MM.1S (cell line): ENCODE results near the gene DNAJC30.
"Not testable (repeated sequence)": the region's sequence is repeated elsewhere in the genome, so short reads cannot be mapped to it uniquely, and the experiment has no call there.

Source experiments
- DNase-seq: peaks from one replicate; pipeline ENCODE4 v3.0.0-alpha.2; 2015
- H2AFZ ChIP-seq: fragments of 300-600 bp; sonication (generic); 2 replicates; pipeline ENCODE4 v1.6.0; 2016; ENCODE audit warnings: antibody characterized with exemption, low read length
- H3F3A ChIP-seq: fragments of 300-600 bp; sonication (generic); 2 replicates; pipeline ENCODE4 v1.6.1; 2016; ENCODE audit warnings: mild to moderate bottlenecking, antibody characterized with exemption, low read length, moderate library complexity, mixed read lengths; ENCODE audit not compliant: insufficient read depth
- H3K27ac ChIP-seq: fragments of 300-600 bp; sonication (generic); 2 replicates; pipeline ENCODE4 v1.5.1; 2016; ENCODE audit warnings: mild to moderate bottlenecking, low read length
- H3K27me3 ChIP-seq: fragments of 300-600 bp; sonication (generic); replicated peaks from 2 replicates; pipeline ENCODE4 v1.6.0; 2016; ENCODE audit warnings: low read length; ENCODE audit not compliant: insufficient read depth
- H3K36me3 ChIP-seq: fragments of 300-600 bp; sonication (generic); replicated peaks from 2 replicates; pipeline ENCODE4 v1.6.1; 2016; ENCODE audit warnings: mild to moderate bottlenecking, low read length, mixed read lengths; ENCODE audit not compliant: insufficient read depth
- H3K4me1 ChIP-seq: fragments of 300-600 bp; sonication (generic); 2 replicates; pipeline ENCODE4 v1.6.1; 2016; ENCODE audit warnings: low read length, mixed read lengths
- H3K4me2 ChIP-seq: fragments of 300-600 bp; sonication (generic); 2 replicates; pipeline ENCODE4 v1.6.0; 2016; ENCODE audit warnings: low read depth, low read length
- H3K4me3 ChIP-seq: fragments of 300-600 bp; sonication (generic); 2 replicates; pipeline ENCODE4 v1.5.1; 2016; ENCODE audit warnings: low read length, mixed read lengths
- H3K79me2 ChIP-seq: fragments of 300-600 bp; sonication (generic); 2 replicates; pipeline ENCODE4 v1.6.1; 2016; ENCODE audit warnings: mixed run types, low read length, mixed read lengths
- H3K9ac ChIP-seq: fragments of 300-600 bp; sonication (generic); 2 replicates; pipeline ENCODE4 v1.6.1; 2016; ENCODE audit warnings: low read length, mixed read lengths
- H3K9me2 ChIP-seq: fragments of 300-600 bp; sonication (generic); replicated peaks from 2 replicates; pipeline ENCODE4 v1.6.1; 2016; ENCODE audit warnings: mild to moderate bottlenecking, low read length, mixed read lengths; ENCODE audit not compliant: insufficient read depth
- H3K9me3 ChIP-seq: fragments of 300-600 bp; sonication (generic); replicated peaks from 2 replicates; pipeline ENCODE4 v1.6.1; 2016; ENCODE audit warnings: mild to moderate bottlenecking, low read length, mixed read lengths; ENCODE audit not compliant: insufficient read depth
- H4K20me1 ChIP-seq: fragments of 300-600 bp; sonication (generic); 2 replicates; pipeline ENCODE4 v1.6.1; 2016; ENCODE audit warnings: mild to moderate bottlenecking, low read length, moderate library complexity, mixed read lengths; ENCODE audit not compliant: insufficient read depth
- EZH2 ChIP-seq: fragments of 300-600 bp; sonication (generic); optimal IDR thresholded peaks from 2 replicates; pipeline ENCODE3; 2017; ENCODE audit warnings: low read depth, mild to moderate bottlenecking, antibody characterized with exemption, low read length, mixed read lengths
- EZH2phosphoT487 ChIP-seq: fragments of 300-600 bp; sonication (generic); IDR thresholded peaks from 2 replicates; pipeline ENCODE4 v1.6.1; 2018; ENCODE audit warnings: antibody characterized with exemption, low read length
- TF ChIP-seq, protein P1 (sequence below): fragments of 300-600 bp; sonication (generic); IDR thresholded peaks from 2 replicates; pipeline ENCODE4 v1.5.1; 2016; ENCODE audit warnings: antibody characterized with exemption, low read length, mixed read lengths

DNAJC30 gene

DNA sequence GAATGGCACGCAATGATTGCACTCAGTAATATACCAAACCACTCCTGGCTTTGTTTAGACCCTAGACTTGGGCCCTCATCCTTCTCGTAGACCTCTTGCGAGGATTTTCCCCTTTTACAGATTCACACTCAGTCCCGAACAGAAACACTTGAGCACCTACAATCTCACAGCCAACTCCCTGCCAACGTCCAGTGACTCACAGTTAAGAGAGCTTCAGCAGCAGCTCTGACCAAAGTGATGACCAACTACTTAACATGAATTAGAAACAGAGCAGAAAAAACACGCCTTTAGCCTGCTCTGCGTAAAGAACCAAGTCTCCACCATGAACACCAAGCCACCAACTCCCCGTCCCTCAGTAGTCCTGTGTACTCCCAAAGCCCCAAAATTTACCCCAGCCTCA lies 2.2 kb downstream of the DNAJC30 start:
- no peaks in the 10 kb centered on the region for H4K20me1 ChIP-seq
- no peak overlapping the region for H2AFZ ChIP-seq
- no peaks in the 10 kb centered on the region for H3K36me3 ChIP-seq
- H3K9ac ChIP-seq, result no peak overlapping the region
- H3K9me3 ChIP-seq, result no peaks in the 10 kb centered on the region
- H3K27ac ChIP-seq, result no peak overlapping the region
- no peaks in the 10 kb centered on the region for H3F3A ChIP-seq
- DNase-seq, result no peak
- peaks cover 6% of the 10 kb centered on the region for H3K4me1 ChIP-seq
- TF ChIP-seq, protein P1, sequence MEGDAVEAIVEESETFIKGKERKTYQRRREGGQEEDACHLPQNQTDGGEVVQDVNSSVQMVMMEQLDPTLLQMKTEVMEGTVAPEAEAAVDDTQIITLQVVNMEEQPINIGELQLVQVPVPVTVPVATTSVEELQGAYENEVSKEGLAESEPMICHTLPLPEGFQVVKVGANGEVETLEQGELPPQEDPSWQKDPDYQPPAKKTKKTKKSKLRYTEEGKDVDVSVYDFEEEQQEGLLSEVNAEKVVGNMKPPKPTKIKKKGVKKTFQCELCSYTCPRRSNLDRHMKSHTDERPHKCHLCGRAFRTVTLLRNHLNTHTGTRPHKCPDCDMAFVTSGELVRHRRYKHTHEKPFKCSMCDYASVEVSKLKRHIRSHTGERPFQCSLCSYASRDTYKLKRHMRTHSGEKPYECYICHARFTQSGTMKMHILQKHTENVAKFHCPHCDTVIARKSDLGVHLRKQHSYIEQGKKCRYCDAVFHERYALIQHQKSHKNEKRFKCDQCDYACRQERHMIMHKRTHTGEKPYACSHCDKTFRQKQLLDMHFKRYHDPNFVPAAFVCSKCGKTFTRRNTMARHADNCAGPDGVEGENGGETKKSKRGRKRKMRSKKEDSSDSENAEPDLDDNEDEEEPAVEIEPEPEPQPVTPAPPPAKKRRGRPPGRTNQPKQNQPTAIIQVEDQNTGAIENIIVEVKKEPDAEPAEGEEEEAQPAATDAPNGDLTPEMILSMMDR, result no peak
- TF ChIP-seq EZH2phosphoT487 (no peak), EZH2 (no peak)
- H3K4me3 ChIP-seq, result no peak overlapping the region
- H3K9me2 ChIP-seq, result no peaks in the 10 kb centered on the region
- H3K27me3 ChIP-seq, result no peaks in the 10 kb centered on the region
- peaks cover 69% of the 10 kb centered on the region for H3K79me2 ChIP-seq
- H3K4me2 ChIP-seq, result no peak overlapping the region

DNA sequence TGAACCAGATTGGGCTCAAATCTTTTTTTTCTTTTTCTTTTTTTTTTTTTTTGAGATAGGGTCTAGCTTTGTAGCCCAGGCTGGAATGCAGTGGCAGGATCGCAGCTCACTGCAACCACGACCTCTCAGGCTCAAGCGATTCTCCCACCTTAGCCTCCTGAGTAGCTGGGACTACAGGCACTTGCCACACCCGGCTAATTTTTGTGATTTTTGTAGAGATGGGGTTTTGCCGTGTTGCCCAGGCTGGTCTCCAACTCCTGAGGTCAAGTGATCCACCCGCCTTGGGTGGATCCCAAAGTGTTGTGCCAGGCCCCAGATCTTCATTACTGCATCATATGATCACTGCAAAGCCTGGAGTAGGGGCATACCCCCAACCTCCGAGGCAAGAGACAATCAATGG lies 2.8 kb downstream of the DNAJC30 start:
- no peaks in the 10 kb centered on the region for H3F3A ChIP-seq
- H3K4me2 ChIP-seq, result no peak overlapping the region
- H3K9me3 ChIP-seq, result no peaks in the 10 kb centered on the region

DNA sequence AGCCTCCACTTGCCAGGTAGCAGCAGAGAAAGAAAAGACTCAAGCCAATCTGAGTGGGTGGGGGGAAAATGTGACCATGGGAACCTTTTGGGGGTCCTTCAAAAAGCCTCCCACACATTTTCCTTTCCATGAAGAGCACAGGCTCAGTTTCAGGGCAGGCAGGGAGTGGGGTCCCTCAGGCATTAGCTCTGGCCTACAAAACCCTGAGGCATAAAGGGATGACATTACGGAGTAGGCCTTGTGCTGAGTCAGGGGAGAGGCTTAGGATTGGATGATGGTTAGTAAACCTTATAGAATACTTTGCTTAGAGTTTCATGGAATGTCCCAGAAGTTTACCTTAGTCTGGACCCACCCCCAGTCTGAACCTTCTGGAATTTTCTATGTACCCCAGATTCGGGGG lies 3.5 kb downstream of the DNAJC30 start:
- no peaks in the 10 kb centered on the region for H3F3A ChIP-seq
- no peaks in the 10 kb centered on the region for H3K36me3 ChIP-seq
- no peak for DNase-seq
- no peak for TF ChIP-seq EZH2
- peaks cover 6% of the 10 kb centered on the region for H3K4me1 ChIP-seq
- H3K9ac ChIP-seq, result no peak overlapping the region
- no peaks in the 10 kb centered on the region for H3K9me2 ChIP-seq
- H2AFZ ChIP-seq, result no peak overlapping the region
- no peak overlapping the region for H3K4me2 ChIP-seq
- H4K20me1 ChIP-seq, result no peaks in the 10 kb centered on the region
- peaks cover 56% of the 10 kb centered on the region for H3K79me2 ChIP-seq
- no peak overlapping the region for H3K4me3 ChIP-seq
- no peak overlapping the region for H3K27ac ChIP-seq
- H3K9me3 ChIP-seq, result no peaks in the 10 kb centered on the region
- 0 out of 2 replicates have a peak, but pooled peaks cover 3% of the 10 kb centered on the region for H3K27me3 ChIP-seq

More for the DNA sequence above, 2.8 kb downstream of the DNAJC30 start:
- H3K27me3 ChIP-seq, result no peaks in the 10 kb centered on the region
- no peak overlapping the region for H2AFZ ChIP-seq
- H4K20me1 ChIP-seq, result no peaks in the 10 kb centered on the region
- DNase-seq, result no peak
- TF ChIP-seq EZH2, result no peak
- TF ChIP-seq EZH2phosphoT487, result no peak
- TF ChIP-seq, protein P1, result no peak
- no peaks in the 10 kb centered on the region for H3K9me2 ChIP-seq
- H3K9ac ChIP-seq, result no peak overlapping the region
- peaks cover 6% of the 10 kb centered on the region for H3K4me1 ChIP-seq
- no peaks in the 10 kb centered on the region for H3K36me3 ChIP-seq
- H3K27ac ChIP-seq, result no peak overlapping the region
- no peak overlapping the region for H3K4me3 ChIP-seq
- peaks cover 64% of the 10 kb centered on the region for H3K79me2 ChIP-seq

DNA sequence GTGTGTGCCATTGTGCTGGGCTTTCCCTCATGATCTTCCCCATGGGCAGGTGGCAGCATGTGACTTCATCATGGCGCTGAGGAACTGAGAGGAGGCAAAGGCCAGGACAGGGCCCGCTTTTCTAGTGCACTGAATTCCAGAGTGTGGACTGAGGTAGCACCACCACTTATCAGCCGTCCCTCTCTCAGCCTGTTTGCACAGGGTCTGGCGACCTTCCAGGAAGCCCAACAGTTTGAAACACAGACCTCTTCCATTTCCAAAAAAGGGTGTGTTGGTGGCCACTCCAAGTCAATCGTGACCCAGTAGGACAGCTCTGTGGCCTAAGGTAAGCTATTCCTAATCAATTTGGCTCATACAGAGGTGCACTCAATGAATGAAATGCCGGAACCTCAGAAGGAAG lies 4.4 kb downstream of the DNAJC30 start:
- peaks cover 48% of the 10 kb centered on the region for H3K79me2 ChIP-seq

DNA sequence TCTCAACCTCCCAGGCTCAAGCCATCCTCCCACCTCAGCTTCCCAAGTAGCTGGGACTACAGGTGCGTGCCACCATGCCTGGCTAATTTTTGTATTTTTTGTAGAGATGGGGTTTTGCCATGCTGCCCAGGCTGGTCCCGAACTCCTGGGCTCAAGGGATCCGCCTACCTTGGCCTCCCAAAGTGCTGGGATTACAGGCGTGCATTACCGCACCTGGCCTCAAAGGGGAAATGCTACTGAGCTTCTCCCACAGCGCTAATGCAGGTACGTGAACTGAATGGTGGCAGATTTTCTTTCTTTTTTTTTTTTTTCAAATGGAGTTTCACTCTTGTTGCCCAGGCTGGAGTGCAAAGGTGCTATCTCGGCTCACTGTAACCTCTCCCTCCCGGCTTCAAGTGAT lies 7.2 kb downstream of the DNAJC30 start:
- not testable (repeated sequence) for H3K4me2 ChIP-seq, H3K36me3 ChIP-seq, H3K9me2 ChIP-seq, H3K4me3 ChIP-seq, H4K20me1 ChIP-seq, H2AFZ ChIP-seq, H3K9ac ChIP-seq, H3K4me1 ChIP-seq, H3F3A ChIP-seq, DNase-seq, H3K9me3 ChIP-seq, H3K27ac ChIP-seq
- Histone ChIP-seq H3K79me2 (peaks cover 21% of the 10 kb centered on the region), H3K27me3 (peaks cover 22% of the 10 kb centered on the region)

More for the DNA sequence above, 4.4 kb downstream of the DNAJC30 start:
- Histone ChIP-seq H3K4me1 (peaks cover 6% of the 10 kb centered on the region), H3K27ac (no peak overlapping the region), H3F3A (no peaks in the 10 kb centered on the region), H3K4me2 (no peak overlapping the region), H3K4me3 (no peak overlapping the region), H3K27me3 (0 out of 2 replicates have a peak, but pooled peaks cover 7% of the 10 kb centered on the region), H2AFZ (no peak overlapping the region), H3K9me2 (no peaks in the 10 kb centered on the region), H3K9me3 (no peaks in the 10 kb centered on the region), H4K20me1 (no peaks in the 10 kb centered on the region), H3K9ac (no peak overlapping the region), H3K36me3 (no peaks in the 10 kb centered on the region)
- no peak for DNase-seq
- TF ChIP-seq, protein P1, result no peak
- TF ChIP-seq EZH2, result no peak
- TF ChIP-seq EZH2phosphoT487, result no peak
